UCSD-AML1 (cell line): ENCODE data around the gene OR14I1.
A peak's percentile ranks its signal among the peaks of the same experiment; 100 is the strongest.

ENCODE experiments used
- DNase-seq: peaks from one replicate; lab custom pipeline; 2025; ENCODE audit not compliant: unreplicated experiment; lab: John Stamatoyannopoulos, UW

OR14I1 gene

GRCh38 chr1:248702714-248703113 lies at the start of gene OR14I1:
Gene OR14I1 (minus strand): TSS chr1:248702766.
- DNase-seq: no peak

- DNase-seq: no peak
Observed at GRCh38 chr1:248751635-248752034, 49.1 kb upstream of the OR14I1 start.

GRCh38 chr1:248751142-248751541 lies 48.6 kb upstream of the OR14I1 start:
- no peak for DNase-seq

- DNase-seq: no peak
Observed at GRCh38 chr1:248750496-248750895, 47.9 kb upstream of the OR14I1 start.

GRCh38 chr1:248748211-248748610 lies 45.6 kb upstream of the OR14I1 start:
- DNase-seq: no peak

GRCh38 chr1:248740876-248741275 lies 38.3 kb upstream of the OR14I1 start:
- no peak for DNase-seq

- DNase-seq: no peak
Observed at GRCh38 chr1:248739572-248740205, 37.1 kb upstream of the OR14I1 start.

- DNase-seq: no peak
Observed at GRCh38 chr1:248737457-248737856, 34.9 kb upstream of the OR14I1 start.

- DNase-seq: no peak
Observed at GRCh38 chr1:248736977-248737376, 34.4 kb upstream of the OR14I1 start.

- DNase-seq: no peak
Observed at GRCh38 chr1:248733566-248733965, 31.0 kb upstream of the OR14I1 start.

- no peak for DNase-seq
Observed at GRCh38 chr1:248730507-248731335, 28.2 kb upstream of the OR14I1 start.

- no peak for DNase-seq
Observed at GRCh38 chr1:248714248-248714647, 11.7 kb upstream of the OR14I1 start.

- no peak for DNase-seq
Observed at GRCh38 chr1:248710305-248710900, 7.8 kb upstream of the OR14I1 start.

GRCh38 chr1:248704606-248705005 lies 2.0 kb upstream of the OR14I1 start:
- DNase-seq: no peak

- DNase-seq: no peak
Observed at GRCh38 chr1:248703674-248704073, 1.1 kb upstream of the OR14I1 start.

GRCh38 chr1:248699099-248699498 lies 3.5 kb downstream of the OR14I1 start:
- DNase-seq: no peak

- DNase-seq: no peak
Observed at GRCh38 chr1:248697907-248698306, 4.7 kb downstream of the OR14I1 start.

- no peak for DNase-seq
Observed at GRCh38 chr1:248696774-248697173, 5.8 kb downstream of the OR14I1 start.

GRCh38 chr1:248696261-248696660 lies 6.3 kb downstream of the OR14I1 start:
- peak; percentile 24 for DNase-seq

- no peak for DNase-seq
Observed at GRCh38 chr1:248695451-248696132, 7.0 kb downstream of the OR14I1 start.

GRCh38 chr1:248691567-248692155 lies 10.9 kb downstream of the OR14I1 start:
- no peak for DNase-seq
